Testis (tissue), 2 donors: ENCODE results near the gene ANGPTL7.

Experiments used
- CTCF ChIP-seq, 3 experiments: fragments of 450-650 bp in 2 of 3; fragments of 200-600 bp in 1 of 3; sonication (generic) in 1 of 3; IDR thresholded peaks; one replicate each; pipeline ENCODE4 v1.5.1; 2016 to 2019; ENCODE audit warnings: antibody characterized with exemption in 3 of 3, mild to moderate bottlenecking in 2 of 3, moderate library complexity in 1 of 3
- POLR2A ChIP-seq: fragments of 450-650 bp; IDR thresholded peaks from one replicate; pipeline ENCODE4 v1.6.1; 2017; ENCODE audit warnings: antibody characterized with exemption, mild to moderate bottlenecking, moderate library complexity

GRCh38 chr1:11216074-11216473 is 26.9 kb downstream of the ANGPTL7 start:
- TF ChIP-seq CTCF (IDR thresholded peaks at IDR 0.05): no peak
- no peak for TF ChIP-seq POLR2A
